HepG2 (cell line): ENCODE data around the gene CCSER1. TPM values are rescaled to one million over a fixed set of nuclear protein-coding genes. Genes with fewer than 3 reads are reported as not detected.

ENCODE experiments used
- ATAC-seq: fragments of 200-7000 bp; cut with Tn5 transposase; 3 replicates; pipeline ENCODE4 v1.9.1; 2020; ENCODE audit warnings: mild to moderate bottlenecking, moderate library complexity
- BruUV-seq: library from RNA; stranded (reverse); fragments of 400-500 nt; replicated peaks from 2 replicates; lab custom pipeline; 2021; lab: Mats Ljungman, UMichigan
- CTCF ChIA-PET: fragments of 300-600 bp; formaldehyde crosslinking; extraction: SDS; loops from one replicate; lab custom pipeline; 2021; ENCODE audit warnings: low total read pairs, inconsistent platforms, low intra/inter-chr PET ratio; lab: Yijun Ruan, JAX
- POLR2A ChIA-PET: fragments of 350-600 bp; sonication (Branson Sonifier 250); formaldehyde crosslinking; loops from one replicate; lab custom pipeline; 2020; ENCODE audit warnings: antibody characterized with exemption, inconsistent platforms; lab: Yijun Ruan, JAX
- DNase-seq: peaks from one replicate; pipeline ENCODE4 v3.0.0-alpha.2; 2015; ENCODE audit warnings: low spot score
- FAIRE-seq: peaks from 3 replicates; lab custom pipeline; 2011; peaks lifted over from hg19 to GRCh38; lab: Jason Lieb, UNC
- H2AFZ ChIP-seq: one replicate; pipeline ENCODE4 v1.6.1; 2011; ENCODE audit warnings: low read length, inconsistent platforms
- H3K27ac ChIP-seq: fragments of 300-600 bp; 3 replicates; pipeline ENCODE4 v1.8.0; 2011; ENCODE audit warnings: mixed run types, mild to moderate bottlenecking, mixed read lengths, low read length, inconsistent platforms; ENCODE audit not compliant: insufficient read depth; ENCODE audit errors: extremely low read length
- H3K27me3 ChIP-seq, 2 experiments: fragments of 200-600 bp in 1 of 2; 2 replicates in 1 of 2; 3 replicates in 1 of 2; pipeline versions ENCODE4 v1.6.0 to v1.8.0; 2011; ENCODE audit warnings: low read length in 2 of 2, mild to moderate bottlenecking in 2 of 2, moderate library complexity in 2 of 2, inconsistent platforms in 1 of 2; ENCODE audit not compliant: insufficient read depth in 2 of 2, control insufficient read depth in 1 of 2
- H3K36me3 ChIP-seq, 2 experiments: fragments of 200-600 bp in 1 of 2; replicated peaks in 1 of 2; 2 replicates in 1 of 2; 3 replicates in 1 of 2; pipeline versions ENCODE4 v1.5.1 to v1.8.0; 2011; ENCODE audit warnings: low read length in 2 of 2, inconsistent platforms in 1 of 2; ENCODE audit not compliant: insufficient read depth in 2 of 2, control insufficient read depth in 1 of 2
- H3K4me1 ChIP-seq: 2 replicates; pipeline ENCODE4 v1.5.1; 2012; ENCODE audit warnings: low read length, inconsistent platforms; ENCODE audit not compliant: insufficient read depth
- H3K4me2 ChIP-seq: 2 replicates; pipeline ENCODE4 v1.6.0; 2011; ENCODE audit warnings: low read depth, low read length, inconsistent platforms
- H3K4me3 ChIP-seq, 3 experiments: fragments of 200-600 bp in 1 of 3; sonication (generic), shearing (Covaris generic) in 1 of 3; replicated peaks in 1 of 3; 2 replicates each; pipeline ENCODE4 v1.5.1; 2011 to 2016; ENCODE audit warnings: low read length in 3 of 3, inconsistent platforms in 2 of 3, low read depth in 2 of 3, mild to moderate bottlenecking in 2 of 3, control low read depth in 1 of 3, mixed read lengths in 1 of 3; ENCODE audit not compliant: insufficient read depth in 1 of 3
- H3K79me2 ChIP-seq: one replicate; pipeline ENCODE4 v1.6.1; 2011; ENCODE audit warnings: low read length, inconsistent platforms; ENCODE audit not compliant: insufficient read depth
- H3K9ac ChIP-seq: 2 replicates; pipeline ENCODE4 v1.6.0; 2011; ENCODE audit warnings: mild to moderate bottlenecking, low read depth, low read length, inconsistent platforms; ENCODE audit not compliant: insufficient read depth
- H3K9me3 ChIP-seq: 2 replicates; pipeline ENCODE4 v1.5.1; 2012; ENCODE audit warnings: mild to moderate bottlenecking, low read length
- H4K20me1 ChIP-seq: 2 replicates; pipeline ENCODE4 v1.6.0; 2011; ENCODE audit warnings: inconsistent platforms, mild to moderate bottlenecking, low read length, moderate library complexity; ENCODE audit not compliant: insufficient read depth
- POLR2A ChIP-seq, 2 experiments: IDR thresholded peaks; 2 replicates each; pipeline ENCODE4 v1.6.1; 2011; ENCODE audit warnings: low read depth in 2 of 2, low read length in 2 of 2, mild to moderate bottlenecking in 1 of 2, moderate library complexity in 1 of 2; ENCODE audit not compliant: insufficient read depth in 1 of 2
- RAD51 ChIP-seq: fragments of 450-650 bp; IDR thresholded peaks from 2 replicates; pipeline ENCODE4 v1.6.1; 2016; ENCODE audit warnings: borderline replicate concordance
- TFDP1 ChIP-seq: IDR thresholded peaks from 2 replicates; pipeline ENCODE4 v1.6.1; 2016; ENCODE audit warnings: missing compliant biosample characterization, missing genetic modification reagents, borderline replicate concordance
- ZNF101 ChIP-seq: sonication (generic); formaldehyde crosslinking; IDR thresholded peaks from 2 replicates; pipeline ENCODE4 v1.4.0; 2020; ENCODE audit warnings: mild to moderate bottlenecking, low read depth, missing genetic modification reagents, borderline replicate concordance
- ZNF333 ChIP-seq: sonication (generic); formaldehyde crosslinking; IDR thresholded peaks from 2 replicates; pipeline ENCODE4 v1.4.0; 2020; ENCODE audit warnings: mild to moderate bottlenecking, missing genetic modification reagents, borderline replicate concordance
- ZNF510 ChIP-seq: sonication (generic); formaldehyde crosslinking; IDR thresholded peaks from 2 replicates; pipeline ENCODE4 v1.4.0; 2020; ENCODE audit warnings: low read depth, mild to moderate bottlenecking, missing genetic modification reagents
- ZNF646 ChIP-seq: sonication (generic); formaldehyde crosslinking; IDR thresholded peaks from 2 replicates; pipeline ENCODE4 v1.9.0; 2021; ENCODE audit warnings: mild to moderate bottlenecking, missing genetic modification reagents
- ZNF672 ChIP-seq: sonication (generic); formaldehyde crosslinking; IDR thresholded peaks from 2 replicates; pipeline ENCODE4 v1.8.1; 2022; ENCODE audit warnings: missing genetic modification reagents
- ZSCAN31 ChIP-seq: sonication (generic); formaldehyde crosslinking; IDR thresholded peaks from 2 replicates; pipeline ENCODE4 v1.5.0; 2020; ENCODE audit warnings: low read depth, mild to moderate bottlenecking, missing genetic modification reagents
- WGBS: methylation state at CpG from one replicate; pipeline ENCODE4 v1.1.6; 2017; ENCODE audit warnings: low lambda C conversion rate; 5-methylcytosine and 5-hydroxymethylcytosine counted together
- in situ Hi-C: cut with HindIII; loops from 2 replicates; pipeline ENCODE4 v1.10.0; 2017; ENCODE audit warnings: low pct_unique_long_range_greater_than_20kb; ENCODE audit not compliant: extremely low pct_ligation_motif_present
- intact Hi-C: fragments of 100-400 bp; cut with micrococcal nuclease; formaldehyde crosslinking; loops from one replicate; pipeline ENCODE4 v1.10.0; 2022; ENCODE audit not compliant: unreplicated experiment
- polyA plus RNA-seq, 8 experiments: library from polyadenylated mRNA; depleted of rRNA in 3 of 8; stranded (reverse) in 7 of 8; unstranded in 1 of 8; fragments of >200 nt; fragmentation: Illumina TruSeq in 4 of 8; extraction: Trizol in 4 of 8; gene quantifications; 2 replicates each; pipeline versions ENCODE4 v1.2.1 to v1.2.3, GENCODE V29; 2011 to 2016; ENCODE audit warnings: low read depth in 4 of 8, missing spikeins in 1 of 8, mixed read lengths in 1 of 8; ENCODE audit not compliant: insufficient read depth in 1 of 8
- total RNA-seq, 5 experiments: library from RNA; depleted of rRNA; stranded (reverse); fragments of >200 nt; fragmentation: Illumina TruSeq; extraction: Trizol; gene quantifications; 2 replicates each; pipeline ENCODE4 v1.2.3, GENCODE V29; 2016; ENCODE audit warnings: low read depth in 1 of 5
- TF ChIP-seq, protein P1 (sequence below): sonication (generic); formaldehyde crosslinking; IDR thresholded peaks from 2 replicates; pipeline ENCODE4 v1.4.0; 2020; ENCODE audit warnings: low read depth, missing genetic modification reagents

Gene CCSER1
- total and polyA plus RNA-seq, 2 of the 13 experiments (the other 11 are each of a cell fraction or from before 2014, with no cell fraction given), result not detected

DNA sequence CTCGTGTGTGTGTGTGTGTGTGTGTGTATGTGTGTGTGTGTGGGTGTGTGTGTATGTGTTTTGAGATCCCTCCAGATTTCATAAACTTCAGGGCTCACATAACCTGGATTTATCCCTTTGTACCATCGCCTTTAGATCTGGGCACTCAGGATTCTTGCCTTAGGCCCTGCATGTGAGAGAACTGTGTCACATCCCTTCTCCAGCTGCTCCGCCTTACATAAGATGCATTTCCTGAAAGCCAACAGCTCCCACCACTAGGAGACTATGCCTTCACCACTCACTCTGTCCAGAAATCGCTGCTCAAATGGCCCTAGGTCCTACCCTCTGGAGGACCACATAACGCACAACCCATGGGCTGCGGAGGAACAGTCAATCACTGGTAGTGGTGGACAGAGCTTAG lies 348.8 kb downstream of the CCSER1 start (continued):
- no peak for TF ChIP-seq ZNF646
- TF ChIP-seq, all 625 proteins: peak for 0

DNA sequence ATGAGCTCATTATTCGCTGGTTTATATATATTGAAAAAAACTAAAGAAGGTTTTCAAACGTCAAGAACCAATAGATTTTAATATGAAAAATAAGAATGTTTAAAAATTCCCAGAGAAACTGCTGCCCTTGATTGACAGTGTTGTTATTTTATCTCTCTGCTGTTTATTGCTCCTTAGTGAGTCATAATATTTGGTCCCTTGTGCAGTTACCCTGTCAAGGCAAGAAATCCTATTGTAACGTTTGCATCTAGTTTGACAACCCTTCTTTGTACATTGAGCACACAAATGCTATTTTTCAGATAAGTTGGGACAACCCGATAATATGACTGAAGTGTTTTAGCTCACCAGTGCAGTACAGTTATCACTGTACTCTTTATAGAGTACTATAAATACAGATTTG lies 349.4 kb downstream of the CCSER1 start:
- Histone ChIP-seq H3K36me3 (no peaks in the 10 kb centered on the region), H2AFZ (no peak overlapping the region), H3K9ac (no peak overlapping the region), H3K4me3 (no peak overlapping the region), H3K27me3 (no peaks in the 10 kb centered on the region), H3K79me2 (no peaks in the 10 kb centered on the region), H3K27ac (no peak overlapping the region), H3K9me3 (no peaks in the 10 kb centered on the region), H3K4me2 (no peak overlapping the region), H3K4me1 (no peaks in the 10 kb centered on the region), H4K20me1 (no peaks in the 10 kb centered on the region)
- ATAC-seq (no peak), FAIRE-seq (no peak), DNase-seq (no peak)
- intact Hi-C loops, result no loop called here
- TF ChIP-seq ZNF333 (no peak), ZSCAN31 (CRISPR knock-in tag) (no peak), TFDP1 (CRISPR knock-in tag) (no peak), RAD51 (no peak), ZNF672 (no peak), POLR2A (IDR thresholded peaks at IDR 0.05; ENCODE audit: insufficient read depth in 1 of 2, low read depth in 2 of 2, low read length in 2 of 2) (no peak), ZNF101 (CRISPR knock-in tag) (no peak), ZNF510 (no peak)
- TF ChIP-seq, protein P1, sequence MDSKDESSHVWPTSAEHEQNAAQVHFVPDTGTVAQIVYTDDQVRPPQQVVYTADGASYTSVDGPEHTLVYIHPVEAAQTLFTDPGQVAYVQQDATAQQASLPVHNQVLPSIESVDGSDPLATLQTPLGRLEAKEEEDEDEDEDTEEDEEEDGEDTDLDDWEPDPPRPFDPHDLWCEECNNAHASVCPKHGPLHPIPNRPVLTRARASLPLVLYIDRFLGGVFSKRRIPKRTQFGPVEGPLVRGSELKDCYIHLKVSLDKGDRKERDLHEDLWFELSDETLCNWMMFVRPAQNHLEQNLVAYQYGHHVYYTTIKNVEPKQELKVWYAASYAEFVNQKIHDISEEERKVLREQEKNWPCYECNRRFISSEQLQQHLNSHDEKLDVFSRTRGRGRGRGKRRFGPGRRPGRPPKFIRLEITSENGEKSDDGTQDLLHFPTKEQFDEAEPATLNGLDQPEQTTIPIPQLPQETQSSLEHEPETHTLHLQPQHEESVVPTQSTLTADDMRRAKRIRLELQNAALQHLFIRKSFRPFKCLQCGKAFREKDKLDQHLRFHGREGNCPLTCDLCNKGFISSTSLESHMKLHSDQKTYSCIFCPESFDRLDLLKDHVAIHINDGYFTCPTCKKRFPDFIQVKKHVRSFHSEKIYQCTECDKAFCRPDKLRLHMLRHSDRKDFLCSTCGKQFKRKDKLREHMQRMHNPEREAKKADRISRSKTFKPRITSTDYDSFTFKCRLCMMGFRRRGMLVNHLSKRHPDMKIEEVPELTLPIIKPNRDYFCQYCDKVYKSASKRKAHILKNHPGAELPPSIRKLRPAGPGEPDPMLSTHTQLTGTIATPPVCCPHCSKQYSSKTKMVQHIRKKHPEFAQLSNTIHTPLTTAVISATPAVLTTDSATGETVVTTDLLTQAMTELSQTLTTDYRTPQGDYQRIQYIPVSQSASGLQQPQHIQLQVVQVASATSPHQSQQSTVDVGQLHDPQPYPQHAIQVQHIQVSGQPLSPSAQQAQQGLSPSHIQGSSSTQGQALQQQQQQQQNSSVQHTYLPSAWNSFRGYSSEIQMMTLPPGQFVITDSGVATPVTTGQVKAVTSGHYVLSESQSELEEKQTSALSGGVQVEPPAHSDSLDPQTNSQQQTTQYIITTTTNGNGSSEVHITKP (CRISPR knock-in tag), result no peak
- in situ Hi-C loops, result no loop called here
- no TSS peak for BruUV-seq
- ChIA-PET POLR2A (no interaction called here), CTCF (no interaction called here)
- WGBS, result 15% methylated on average over 4 of the region's 4 CpGs
